Thyroid gland (tissue), 4 donors: Measurements from ENCODE around the gene PROM1.

Experiments used
- CTCF ChIP-seq, 6 experiments: fragments of 200-600 bp in 3 of 6; fragments of 450-650 bp in 3 of 6; sonication (generic) in 3 of 6; IDR thresholded peaks; one replicate each; pipeline ENCODE4 v1.5.1; 2016 to 2019; ENCODE audit warnings: antibody characterized with exemption in 6 of 6, mild to moderate bottlenecking in 2 of 6, inconsistent platforms in 1 of 6, moderate library complexity in 1 of 6
- POLR2A ChIP-seq, 2 donors: fragments of 450-650 bp; IDR thresholded peaks; one replicate each; pipeline ENCODE4 v1.6.1; 2017; ENCODE audit warnings: antibody characterized with exemption in 2 of 2, mild to moderate bottlenecking in 2 of 2, moderate library complexity in 1 of 2

GRCh38 chr4:16077786-16078185 lies 6.0 kb downstream of the PROM1 start:
- no peak for TF ChIP-seq CTCF (IDR thresholded peaks at IDR 0.05)
- TF ChIP-seq POLR2A (IDR thresholded peaks at IDR 0.05) = no peak
